CD14-positive monocyte (primary cell): ENCODE data around the gene COL19A1. TPM values are rescaled to one million over a fixed set of nuclear protein-coding genes. Genes with fewer than 3 reads are reported as not detected.

Source experiments
- DNase-seq, 3 donors: peaks; one replicate each; pipeline ENCODE4 v3.0.0-alpha.2; 2011 to 2022
- H2AFZ ChIP-seq: 2 replicates; pipeline ENCODE4 v1.6.0; 2012; ENCODE audit warnings: mild to moderate bottlenecking, low read depth, low read length, inconsistent platforms; ENCODE audit not compliant: insufficient read depth, poor library complexity, severe bottlenecking
- H3K27ac ChIP-seq, 2 donors: 1 replicate in 1 of 2; 2 replicates in 1 of 2; pipeline ENCODE4 v1.5.1; 2012 to 2013; ENCODE audit warnings: low read length in 2 of 2, control low read depth in 1 of 2, inconsistent platforms in 1 of 2, low read depth in 1 of 2, mild to moderate bottlenecking in 1 of 2
- H3K27me3 ChIP-seq, 2 donors: one replicate each; pipeline versions ENCODE4 v1.6.0 to v1.6.1; 2011 to 2013; ENCODE audit warnings: low read length in 2 of 2; ENCODE audit not compliant: control insufficient read depth in 2 of 2, insufficient read depth in 2 of 2
- H3K36me3 ChIP-seq, 2 donors: replicated peaks in 1 of 2; 1 replicate in 1 of 2; 2 replicates in 1 of 2; pipeline versions ENCODE4 v1.5.1 to v1.6.1; 2012 to 2013; ENCODE audit warnings: low read length in 2 of 2, control low read depth in 1 of 2, inconsistent platforms in 1 of 2, mild to moderate bottlenecking in 1 of 2; ENCODE audit not compliant: insufficient read depth in 2 of 2, control insufficient read depth in 1 of 2
- H3K4me1 ChIP-seq, 2 donors: 1 replicate in 1 of 2; 2 replicates in 1 of 2; pipeline versions ENCODE4 v1.5.1 to v1.6.1; 2012 to 2013; ENCODE audit warnings: low read length in 2 of 2, control low read depth in 1 of 2, inconsistent platforms in 1 of 2, mild to moderate bottlenecking in 1 of 2, moderate library complexity in 1 of 2; ENCODE audit not compliant: insufficient read depth in 2 of 2, control insufficient read depth in 1 of 2
- H3K4me2 ChIP-seq: replicated peaks from 2 replicates; pipeline ENCODE3; 2012; ENCODE audit warnings: low read length, moderate library complexity, mild to moderate bottlenecking; ENCODE audit not compliant: poor library complexity, severe bottlenecking; ENCODE audit errors: extremely low read depth
- H3K4me3 ChIP-seq, 3 experiments: fragments of 200-600 bp in 1 of 3; sonication (generic) in 1 of 3; replicated peaks in 1 of 3; 1 replicate in 2 of 3; 2 replicates in 1 of 3; pipeline ENCODE4 v1.5.1; 2011 to 2013; ENCODE audit warnings: low read length in 3 of 3, mild to moderate bottlenecking in 3 of 3, control low read depth in 2 of 3, low read depth in 2 of 3, inconsistent platforms in 1 of 3, moderate library complexity in 1 of 3
- H3K79me2 ChIP-seq: 2 replicates; pipeline ENCODE4 v1.6.0; 2012; ENCODE audit warnings: mild to moderate bottlenecking, control low read depth, inconsistent platforms, low read length, moderate library complexity; ENCODE audit not compliant: insufficient read depth
- H3K9ac ChIP-seq: 2 replicates; pipeline ENCODE4 v1.6.0; 2017; ENCODE audit warnings: low read length, mild to moderate bottlenecking; ENCODE audit not compliant: insufficient read depth, poor library complexity, severe bottlenecking
- H3K9me3 ChIP-seq, 2 donors: replicated peaks in 1 of 2; 1 replicate in 1 of 2; 2 replicates in 1 of 2; pipeline versions ENCODE4 v1.5.1 to v1.6.1; 2012 to 2013; ENCODE audit warnings: low read length in 2 of 2, control low read depth in 1 of 2; ENCODE audit not compliant: control insufficient read depth in 1 of 2, insufficient read depth in 1 of 2
- H4K20me1 ChIP-seq: 2 replicates; pipeline ENCODE4 v1.6.0; 2012; ENCODE audit warnings: mild to moderate bottlenecking, low read length, control low read depth, moderate library complexity; ENCODE audit not compliant: insufficient read depth
- H3K27ac Mint-ChIP-seq, 7 donors: one replicate each; pipeline ENCODE4 v1.8.0; 2020; ENCODE audit warnings: mild to moderate bottlenecking in 7 of 7, mixed read lengths in 7 of 7, moderate library complexity in 6 of 7, inconsistent platforms in 2 of 7
- H3K27me3 Mint-ChIP-seq, 3 donors: one replicate each; pipeline ENCODE4 v1.8.0; 2021 to 2022; ENCODE audit warnings: low read depth in 3 of 3, mild to moderate bottlenecking in 3 of 3, mixed read lengths in 3 of 3, moderate library complexity in 3 of 3, inconsistent platforms in 1 of 3
- H3K36me3 Mint-ChIP-seq, 2 donors: one replicate each; pipeline ENCODE4 v1.8.0; 2020; ENCODE audit warnings: mixed read lengths in 2 of 2, inconsistent platforms in 1 of 2, mild to moderate bottlenecking in 1 of 2
- H3K4me1 Mint-ChIP-seq: one replicate; pipeline ENCODE4 v1.8.0; 2020; ENCODE audit warnings: mild to moderate bottlenecking, mixed read lengths
- H3K4me3 Mint-ChIP-seq, 2 donors: one replicate each; pipeline ENCODE4 v1.8.0; 2020; ENCODE audit warnings: mild to moderate bottlenecking in 2 of 2, mixed read lengths in 2 of 2, moderate library complexity in 1 of 2
- H3K9me3 Mint-ChIP-seq, 7 donors: one replicate each; pipeline ENCODE4 v1.8.0; 2020 to 2022; ENCODE audit warnings: mixed read lengths in 7 of 7, mild to moderate bottlenecking in 6 of 7, moderate library complexity in 6 of 7, inconsistent platforms in 2 of 7
- WGBS: methylation state at CpG from one replicate; pipeline ENCODE4 v1.1.5; 2013; ENCODE audit warnings: missing lambda C conversion rate; ENCODE audit not compliant: insufficient coverage; 5-methylcytosine and 5-hydroxymethylcytosine counted together
- intact Hi-C, 2 donors: fragments of 100-400 bp; cut with micrococcal nuclease; formaldehyde crosslinking; loops; one replicate each; pipeline versions ENCODE4 v1.15.0 to v1.15.1; 2023
- polyA plus RNA-seq, 3 donors: library from polyadenylated mRNA; depleted of rRNA in 1 of 3; unstranded in 2 of 3; stranded (reverse) in 1 of 3; fragments of 300-500 nt in 2 of 3; fragments of >200 nt in 1 of 3; fragmentation: Illumina TruSeq in 2 of 3; gene quantifications; 1 replicate in 2 of 3; 2 replicates in 1 of 3; pipeline ENCODE4 v1.2.3, GENCODE V29; 2012 to 2021
- TF ChIP-seq, protein P1 (sequence below): fragments of 200-600 bp; IDR thresholded peaks from one replicate; pipeline ENCODE4 v1.8.0; 2022; ENCODE audit warnings: antibody characterized with exemption, mild to moderate bottlenecking

The COL19A1 gene
- polyA plus RNA-seq, 3 donors: not detected

- Histone ChIP-seq H3K4me3 (no peak overlapping the region), H2AFZ (no peak overlapping the region), H3K4me1 (no peaks in the 10 kb centered on the region), H3K27ac (no peak overlapping the region), H3K79me2 (no peaks in the 10 kb centered on the region), H3K9me3 (no peaks in the 10 kb centered on the region), H4K20me1 (no peaks in the 10 kb centered on the region), H3K27me3 (no peaks in the 10 kb centered on the region), H3K4me2 (no peak overlapping the region), H3K9ac (no peak overlapping the region), H3K36me3 (no peaks in the 10 kb centered on the region)
- H3K9me3 Mint-ChIP-seq: no peaks in the 10 kb centered on the region
- no peak for DNase-seq
- TF ChIP-seq, protein P1, sequence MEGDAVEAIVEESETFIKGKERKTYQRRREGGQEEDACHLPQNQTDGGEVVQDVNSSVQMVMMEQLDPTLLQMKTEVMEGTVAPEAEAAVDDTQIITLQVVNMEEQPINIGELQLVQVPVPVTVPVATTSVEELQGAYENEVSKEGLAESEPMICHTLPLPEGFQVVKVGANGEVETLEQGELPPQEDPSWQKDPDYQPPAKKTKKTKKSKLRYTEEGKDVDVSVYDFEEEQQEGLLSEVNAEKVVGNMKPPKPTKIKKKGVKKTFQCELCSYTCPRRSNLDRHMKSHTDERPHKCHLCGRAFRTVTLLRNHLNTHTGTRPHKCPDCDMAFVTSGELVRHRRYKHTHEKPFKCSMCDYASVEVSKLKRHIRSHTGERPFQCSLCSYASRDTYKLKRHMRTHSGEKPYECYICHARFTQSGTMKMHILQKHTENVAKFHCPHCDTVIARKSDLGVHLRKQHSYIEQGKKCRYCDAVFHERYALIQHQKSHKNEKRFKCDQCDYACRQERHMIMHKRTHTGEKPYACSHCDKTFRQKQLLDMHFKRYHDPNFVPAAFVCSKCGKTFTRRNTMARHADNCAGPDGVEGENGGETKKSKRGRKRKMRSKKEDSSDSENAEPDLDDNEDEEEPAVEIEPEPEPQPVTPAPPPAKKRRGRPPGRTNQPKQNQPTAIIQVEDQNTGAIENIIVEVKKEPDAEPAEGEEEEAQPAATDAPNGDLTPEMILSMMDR: no peak
- H3K4me3 Mint-ChIP-seq: no peak overlapping the region
- 95% methylated on average over 3 of the region's 3 CpGs for WGBS
- H3K27me3 Mint-ChIP-seq: no peaks in the 10 kb centered on the region
- intact Hi-C loops: no loop called here
- no peaks in the 10 kb centered on the region for H3K4me1 Mint-ChIP-seq
- no peak overlapping the region for H3K27ac Mint-ChIP-seq
- H3K36me3 Mint-ChIP-seq: no peaks in the 10 kb centered on the region
These were observed 212.9 kb downstream of the COL19A1 start for GRCh38 chr6:70079241-70079640.

DNA sequence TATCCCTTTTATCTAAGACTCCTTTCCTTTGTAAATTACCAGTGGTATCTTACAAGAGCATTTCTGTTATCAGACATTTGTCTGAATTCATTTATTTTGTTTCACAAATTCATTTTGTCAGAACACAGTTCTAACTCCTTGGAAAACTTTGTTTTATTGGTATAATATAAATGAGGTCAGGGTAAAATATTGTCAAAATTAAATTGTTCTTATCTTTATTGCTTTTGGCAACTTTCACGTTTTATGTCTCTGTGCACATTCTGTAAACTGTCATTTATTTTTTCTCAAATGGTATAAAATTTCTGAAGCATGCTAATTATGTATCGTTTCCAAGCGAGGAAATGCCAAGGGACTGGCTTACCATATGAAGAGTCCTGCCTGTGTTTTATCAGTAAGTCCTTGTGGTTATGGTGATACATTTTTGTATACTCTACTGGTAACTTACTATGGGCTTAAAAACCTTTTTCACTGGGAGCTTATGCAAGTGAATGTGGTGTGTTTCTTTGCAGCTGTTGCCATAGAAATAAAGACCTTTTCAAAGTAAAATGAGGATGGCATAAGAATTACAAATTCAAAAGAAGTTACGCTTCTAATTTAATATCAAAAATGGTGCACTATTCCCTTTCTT, 214.2 kb downstream of the COL19A1 start:
- TF ChIP-seq, protein P1: no peak
- H3K9me3 Mint-ChIP-seq: no peaks in the 10 kb centered on the region
- no peaks in the 10 kb centered on the region for H3K79me2 ChIP-seq
- intact Hi-C loops: no loop called here
- no peak overlapping the region for H3K4me3 Mint-ChIP-seq
- H3K9ac ChIP-seq: no peak overlapping the region
- H3K27me3 ChIP-seq: no peaks in the 10 kb centered on the region
- H3K9me3 ChIP-seq: no peaks in the 10 kb centered on the region
- H4K20me1 ChIP-seq: no peaks in the 10 kb centered on the region
- DNase-seq: no peak
- no peaks in the 10 kb centered on the region for H3K36me3 Mint-ChIP-seq
- no peaks in the 10 kb centered on the region for H3K36me3 ChIP-seq
- no peak overlapping the region for H2AFZ ChIP-seq
- no peak overlapping the region for H3K27ac ChIP-seq
- no peaks in the 10 kb centered on the region for H3K27me3 Mint-ChIP-seq
- no peak overlapping the region for H3K27ac Mint-ChIP-seq
- no peak overlapping the region for H3K4me2 ChIP-seq
- H3K4me1 ChIP-seq: no peaks in the 10 kb centered on the region
- no peak overlapping the region for H3K4me3 ChIP-seq
- H3K4me1 Mint-ChIP-seq: no peaks in the 10 kb centered on the region
- no CpG with 5 or more reads among the region's 4 CpGs for WGBS
